ENCODE data around the gene KRT2.

Gene KRT2

DNA sequence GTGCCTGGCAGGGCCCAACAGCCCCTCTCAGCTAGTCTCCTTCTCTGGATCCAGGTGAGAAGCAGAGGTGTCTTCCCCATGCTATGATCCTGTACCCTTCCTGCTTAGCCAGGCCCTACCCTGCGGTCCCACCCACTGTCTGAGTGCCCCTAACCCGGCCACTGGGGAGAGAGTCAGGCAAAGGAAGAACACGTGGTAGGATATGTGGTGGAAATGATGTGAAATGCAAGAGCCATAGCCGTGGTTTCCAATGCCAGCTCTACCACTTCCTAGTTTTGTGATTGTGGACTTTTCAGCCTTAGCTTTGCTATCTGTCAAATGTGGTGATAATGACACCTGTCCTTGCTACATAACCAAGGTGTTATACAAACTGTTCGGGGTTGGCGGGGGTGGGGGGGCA lies 15.8 kb downstream of the KRT2 start:
- DNase-seq, result no peak

DNA sequence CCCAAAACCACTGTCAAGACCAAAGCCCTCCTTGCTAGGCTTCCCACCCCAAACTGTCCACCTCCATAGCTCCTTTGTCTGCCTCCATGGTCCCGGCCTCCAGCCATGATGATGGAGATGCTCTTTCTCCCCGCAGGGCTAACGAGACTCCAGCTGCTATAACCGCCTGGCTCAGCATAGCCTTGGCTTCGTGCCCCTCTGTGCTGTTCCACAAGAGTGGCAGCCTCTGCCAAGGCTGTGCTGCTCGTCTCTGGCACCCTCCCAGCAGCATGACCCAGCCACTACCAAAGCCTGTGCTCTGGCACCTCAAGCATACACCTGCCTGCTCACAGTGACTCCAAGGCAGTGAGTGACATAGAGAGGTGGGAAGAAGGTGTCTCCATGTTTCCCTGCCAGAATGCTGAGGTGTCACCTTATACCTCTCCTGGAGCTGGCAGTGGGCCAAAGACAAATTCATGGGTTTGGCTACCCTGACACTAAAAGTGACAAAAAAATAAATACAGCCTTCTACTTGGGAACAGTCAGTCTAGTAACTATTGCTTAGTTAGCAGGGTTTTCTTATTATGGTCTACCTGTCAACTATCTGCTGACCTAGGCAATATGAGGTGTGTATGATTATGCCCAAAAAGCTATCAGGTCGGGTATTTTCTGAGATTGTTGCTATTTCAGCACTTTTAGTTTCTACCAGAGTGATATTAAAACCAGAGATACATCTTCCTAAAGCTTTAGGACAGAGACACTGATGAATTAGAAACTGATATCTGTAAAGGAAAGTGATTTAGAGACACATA lies 17.6 kb downstream of the KRT2 start:
- DNase-seq, result no peak

DNA sequence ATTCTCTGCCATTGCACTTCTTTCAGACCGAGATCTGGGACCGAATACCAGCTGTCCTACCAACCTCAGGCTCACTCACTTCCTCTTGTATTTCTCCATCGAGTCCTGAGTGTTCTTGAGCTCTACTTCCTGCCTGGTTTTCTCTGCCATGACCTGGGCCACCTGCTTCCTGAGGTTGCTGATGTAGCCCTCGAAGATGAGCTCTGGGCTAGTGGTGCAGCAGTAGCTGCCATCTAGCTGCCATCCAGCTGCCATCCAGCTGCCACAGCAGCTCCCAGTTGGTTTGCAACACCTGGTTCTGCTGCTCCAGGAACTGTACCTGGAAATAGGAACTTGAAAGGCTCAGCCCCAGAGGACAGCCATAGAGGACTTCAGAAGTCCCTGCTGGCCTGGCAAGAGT lies 18.6 kb downstream of the KRT2 start:
- no peak for DNase-seq

DNA sequence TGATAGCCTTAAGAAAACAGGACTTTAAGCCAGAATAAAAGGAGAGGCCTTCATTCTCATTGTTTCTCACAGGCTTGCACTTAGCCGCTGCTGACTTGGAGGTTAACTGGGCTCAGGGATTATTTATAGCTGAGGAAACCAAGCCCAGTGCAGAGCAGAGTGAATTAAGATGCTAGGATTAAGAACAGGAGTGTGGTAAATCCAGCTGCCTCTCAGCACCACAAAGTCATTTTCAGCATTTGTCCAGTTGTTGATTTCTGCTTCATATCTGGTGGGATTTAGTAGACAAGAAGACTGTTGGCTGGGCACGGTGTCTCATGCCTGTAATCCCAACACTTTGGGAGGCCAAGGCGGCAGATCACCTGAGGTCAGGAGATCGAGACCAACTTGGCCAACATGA lies 19.4 kb downstream of the KRT2 start:
- DNase-seq, result no peak

DNA sequence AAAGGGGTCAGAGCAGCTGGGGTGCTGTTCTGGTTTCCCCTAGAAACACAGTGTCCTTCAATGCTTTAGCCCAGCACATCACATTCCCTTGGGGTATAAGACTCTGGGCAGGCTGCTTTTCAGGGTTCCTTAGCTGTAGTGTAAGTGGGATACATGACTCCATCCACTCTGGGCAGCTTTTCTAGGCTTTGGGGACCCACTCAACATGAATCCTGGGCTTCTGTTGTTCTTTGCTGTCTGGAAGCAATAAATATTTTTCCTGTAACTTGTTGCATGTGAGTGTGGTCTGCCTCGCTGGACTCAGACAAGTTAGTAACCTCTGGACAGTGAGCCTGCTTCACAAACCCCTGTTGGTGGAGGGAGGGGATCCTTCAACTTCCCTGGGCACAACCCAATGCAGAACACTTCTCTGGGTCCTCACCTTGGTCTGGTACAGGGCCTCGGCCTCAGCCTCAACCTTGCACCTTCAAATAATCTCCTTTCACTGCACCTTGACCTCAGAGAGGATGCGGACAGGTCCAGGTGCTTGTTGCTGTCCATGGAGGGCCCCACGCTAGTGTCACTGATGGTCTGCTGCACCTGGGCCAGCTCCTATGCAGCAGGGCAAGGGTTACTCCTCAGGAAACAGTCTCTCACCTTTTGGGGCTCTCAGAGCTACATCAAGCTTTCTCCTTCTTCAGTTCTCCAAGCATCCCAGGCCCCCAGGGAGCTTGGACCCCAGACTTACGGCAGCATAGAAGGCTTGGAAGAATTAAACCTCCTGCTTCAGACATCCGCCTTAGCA lies 20.1 kb downstream of the KRT2 start:
- DNase-seq, result no peak

DNA sequence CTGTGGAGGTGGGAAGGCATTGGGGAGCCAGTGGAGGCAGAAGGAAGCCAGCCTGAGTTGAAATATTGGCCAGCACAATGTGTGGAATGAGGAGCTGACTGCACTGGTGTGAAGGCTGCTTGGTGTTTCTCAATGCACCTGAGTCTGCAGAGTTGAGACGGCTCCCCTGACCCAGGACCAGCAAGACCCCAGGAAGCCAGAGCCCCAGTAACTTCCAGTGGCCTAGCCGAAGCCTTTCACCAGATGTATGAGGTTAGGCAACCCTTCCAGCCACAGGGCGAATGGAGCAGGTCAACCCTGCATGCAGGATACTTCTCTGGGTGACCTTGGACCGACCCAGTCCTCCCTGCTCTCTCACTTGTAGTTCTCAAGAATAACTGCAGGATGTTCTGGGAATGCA lies 20.7 kb downstream of the KRT2 start:
- DNase-seq, result no peak

DNA sequence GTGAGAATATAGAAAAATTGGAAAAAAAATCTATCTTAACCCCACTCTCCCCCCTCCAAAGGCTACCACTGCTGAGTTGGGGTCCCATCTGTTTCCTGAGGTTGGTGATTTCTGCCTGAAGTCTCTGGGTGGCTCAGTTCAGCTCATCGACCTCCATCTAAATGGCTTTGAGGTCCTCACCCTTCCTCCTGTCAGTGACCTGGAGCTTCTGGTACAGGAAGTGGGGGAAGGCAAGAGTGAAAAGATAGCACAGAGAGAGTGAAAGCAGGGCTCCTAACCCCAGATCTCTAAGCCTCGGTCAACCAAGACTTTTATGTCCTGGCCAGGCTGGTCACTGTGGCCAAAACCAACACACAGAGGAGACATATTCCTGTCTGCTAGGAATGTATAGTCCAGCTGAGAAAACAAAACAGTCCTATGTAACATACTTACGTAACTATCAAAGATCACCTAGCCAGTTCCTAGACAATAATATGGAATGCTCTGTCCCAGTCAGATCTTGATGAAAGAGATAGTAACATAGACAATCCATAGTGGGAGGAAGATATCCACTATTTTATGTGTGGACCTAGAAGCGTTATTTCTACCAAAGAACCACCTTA lies 21.3 kb downstream of the KRT2 start:
- DNase-seq, result no peak

DNA sequence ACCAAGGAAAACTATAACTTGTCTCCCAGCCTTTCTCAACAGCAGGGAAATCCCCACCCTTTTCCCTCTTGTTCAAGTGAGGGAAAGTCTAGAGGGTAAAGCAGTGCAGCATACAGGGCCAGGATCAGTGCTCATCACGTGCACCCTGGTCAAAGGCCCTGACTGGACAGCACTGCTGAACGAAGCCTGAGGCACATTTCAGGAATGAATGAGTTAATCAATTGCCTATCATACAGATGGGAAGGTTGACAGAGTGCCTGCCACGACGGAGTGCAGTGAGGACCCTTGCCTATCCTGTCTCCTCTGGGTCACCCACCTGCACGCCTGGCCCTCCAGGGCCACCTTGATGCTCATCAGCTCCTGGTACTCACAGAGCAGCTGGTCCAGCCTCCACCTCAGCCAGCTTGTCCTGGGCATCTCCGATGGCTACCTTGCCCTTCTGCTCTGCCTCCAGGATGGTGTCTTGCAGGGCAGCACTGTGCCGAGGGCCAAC lies 22.0 kb downstream of the KRT2 start:
- no peak for DNase-seq

DNA sequence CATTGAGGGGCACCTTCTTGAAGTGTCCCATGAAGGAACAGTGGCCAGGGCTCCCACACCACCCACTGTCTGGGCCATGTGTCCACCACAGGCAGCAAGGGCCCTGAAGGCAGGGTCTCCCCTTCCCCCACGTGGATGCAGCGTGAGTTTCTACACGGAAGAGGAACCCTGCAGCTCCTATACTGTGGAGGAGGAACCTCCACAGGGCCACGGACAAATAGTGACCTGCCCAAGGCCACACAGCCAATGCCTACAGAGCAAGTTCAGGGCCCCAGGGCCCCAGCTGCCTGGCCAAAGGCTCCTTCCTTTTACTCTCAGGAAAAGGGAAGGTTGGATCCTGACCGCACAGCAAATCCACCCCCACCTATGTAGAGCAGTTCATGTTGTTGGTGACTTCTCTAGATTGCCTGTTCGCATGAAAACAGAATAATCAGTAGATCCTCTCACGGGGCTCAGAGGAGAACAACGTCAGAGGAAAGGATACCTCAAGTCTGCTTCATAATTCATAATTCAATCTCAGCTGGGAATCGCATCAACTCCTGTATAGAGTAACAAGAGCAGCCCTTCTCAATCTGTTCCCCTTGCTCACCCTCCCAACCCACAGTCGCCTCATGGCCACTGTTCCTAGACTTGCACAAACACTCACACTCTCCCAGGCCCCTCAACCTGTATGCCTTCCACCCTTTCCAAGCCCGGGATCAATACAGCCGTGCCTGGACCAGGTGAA lies 22.6 kb downstream of the KRT2 start:
- DNase-seq, result no peak

DNA sequence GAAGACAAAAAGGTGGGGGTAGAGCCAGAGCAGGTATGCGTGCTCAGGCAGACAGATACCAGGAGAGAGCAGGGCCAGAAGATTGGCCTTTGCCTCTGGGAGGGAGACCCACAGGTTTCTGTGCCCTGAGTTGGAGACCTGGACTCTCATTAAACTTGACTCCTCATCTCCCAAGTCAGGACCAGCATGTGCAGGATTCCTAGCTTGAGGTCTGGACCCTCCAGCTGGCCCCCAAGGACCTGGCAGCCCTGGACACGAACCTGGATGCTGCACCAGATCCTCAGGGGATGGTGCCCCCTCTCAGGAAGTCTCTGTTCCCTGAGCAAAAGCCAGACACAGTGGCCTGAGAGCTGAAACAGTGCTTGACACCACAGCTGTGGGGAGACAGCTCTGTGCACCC lies 23.2 kb downstream of the KRT2 start:
- DNase-seq, result no peak

DNA sequence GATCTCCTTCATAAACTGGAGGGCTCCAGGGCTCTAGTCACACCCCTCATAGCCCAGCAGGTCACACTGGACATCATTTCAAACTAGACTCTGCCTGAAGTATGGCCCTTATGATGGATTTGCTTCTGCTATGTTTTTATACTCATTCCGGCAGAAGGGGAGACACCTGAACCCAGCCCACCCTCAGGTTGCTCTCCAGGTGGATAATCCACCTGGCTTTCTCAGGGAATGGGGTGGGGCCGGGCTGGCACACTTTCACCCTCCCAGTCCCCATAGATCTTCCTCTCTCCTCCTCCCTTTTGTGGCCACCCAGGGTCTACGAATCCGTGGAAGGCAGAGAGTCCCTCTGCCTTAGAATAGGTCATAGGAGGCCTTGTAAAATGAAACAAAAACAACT lies 23.9 kb downstream of the KRT2 start:
- no peak for DNase-seq

DNA sequence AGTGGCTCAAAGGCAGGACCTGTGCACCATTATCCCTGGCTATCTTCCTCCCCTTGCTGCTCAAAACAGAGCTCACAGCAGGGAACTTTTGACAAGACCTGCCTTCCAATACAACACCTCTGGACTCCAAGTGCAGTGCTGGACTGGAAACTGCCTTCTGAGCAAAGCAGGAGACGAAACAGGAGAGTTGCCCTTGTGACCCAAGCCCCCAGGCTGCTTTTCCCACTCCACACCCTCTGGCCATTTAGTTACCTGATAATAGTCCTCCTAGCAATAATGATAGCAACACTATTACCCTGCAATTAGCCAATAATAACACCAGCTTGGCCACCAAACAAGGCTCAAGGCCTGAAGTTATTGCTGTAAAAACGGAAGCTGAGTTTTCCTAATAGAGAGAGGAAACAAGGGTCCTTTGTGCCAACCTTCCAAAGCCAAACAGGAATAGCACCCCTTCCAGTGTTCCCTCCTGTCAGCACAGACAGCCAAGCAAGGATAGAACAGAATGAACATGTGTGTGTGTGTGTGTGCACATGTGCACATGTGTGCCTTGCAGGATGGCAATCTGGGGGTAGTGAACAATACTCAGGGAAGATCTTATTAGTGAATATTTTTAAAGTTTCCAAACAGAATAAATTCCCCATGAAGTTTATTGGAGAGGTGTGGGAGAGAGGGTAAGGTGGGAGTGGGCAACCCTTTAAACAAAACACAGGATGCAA lies 24.5 kb downstream of the KRT2 start:
- no peak for DNase-seq

DNA sequence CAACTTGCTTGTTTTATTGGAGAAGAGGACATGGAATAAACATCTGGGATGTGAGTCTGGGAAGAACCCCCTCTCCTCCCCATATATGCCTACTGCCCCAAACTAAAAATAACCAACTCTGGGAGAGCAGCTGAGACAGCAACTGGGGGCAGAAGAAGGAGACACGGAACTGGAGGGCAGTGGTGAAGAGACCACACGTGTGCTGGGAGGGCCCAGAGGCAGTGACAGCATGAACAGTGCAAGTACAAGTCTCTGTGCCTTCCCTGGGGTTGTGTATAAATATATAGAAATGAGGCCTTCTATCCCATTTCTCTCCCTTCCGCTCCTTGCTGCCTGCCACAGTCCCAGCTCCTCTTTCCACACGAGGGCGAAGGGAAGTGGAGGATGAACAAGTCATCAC lies 29.7 kb downstream of the KRT2 start:
- DNase-seq, result no peak

DNA sequence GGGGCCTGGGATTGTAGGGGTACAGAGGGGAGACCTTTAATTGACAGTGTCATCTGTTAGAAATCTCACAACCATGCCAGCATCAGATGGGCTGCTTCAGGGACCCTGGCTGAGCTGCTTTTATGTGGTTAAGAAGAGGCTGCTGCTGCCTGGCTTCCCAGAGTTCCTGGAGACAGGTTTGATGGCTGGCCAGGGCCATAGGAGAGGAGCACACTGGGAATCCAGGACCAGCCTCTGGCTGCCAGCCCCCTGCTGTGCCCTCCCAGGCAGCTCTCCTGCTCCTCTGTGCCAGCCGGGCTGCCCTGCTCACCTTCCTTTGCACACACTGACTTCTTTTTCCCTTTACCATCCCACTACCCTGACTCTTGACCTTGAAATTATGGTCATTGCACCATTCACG lies 33.1 kb downstream of the KRT2 start:
- DNase-seq, result no peak

DNA sequence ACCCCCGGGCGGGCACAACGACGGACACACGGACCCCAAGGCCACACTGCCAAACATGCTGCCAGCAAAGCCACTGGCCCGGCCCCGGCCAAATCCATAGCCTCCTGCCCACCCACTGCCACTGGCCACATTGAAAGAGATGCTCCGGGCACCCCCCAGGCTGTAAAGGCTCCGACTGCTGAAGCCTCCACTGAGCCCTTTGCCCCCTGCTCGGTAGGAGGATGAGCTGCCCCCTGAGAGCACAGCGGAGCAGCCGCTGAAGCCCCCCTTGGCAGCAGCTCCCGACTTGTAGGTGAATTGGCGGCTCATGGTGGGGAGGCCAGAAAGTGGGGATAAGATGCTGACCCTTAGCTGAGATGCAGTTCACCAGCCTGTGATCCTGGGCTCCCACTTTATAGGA lies 33.8 kb downstream of the KRT2 start, which contains the start of gene KRT73:
Gene KRT73, minus strand, starts transcription at position 344 of the 400 bp plus-strand sequence. Its CDS starts 35 bp downstream, at position 309.
- DNase-seq, result no peak

DNA sequence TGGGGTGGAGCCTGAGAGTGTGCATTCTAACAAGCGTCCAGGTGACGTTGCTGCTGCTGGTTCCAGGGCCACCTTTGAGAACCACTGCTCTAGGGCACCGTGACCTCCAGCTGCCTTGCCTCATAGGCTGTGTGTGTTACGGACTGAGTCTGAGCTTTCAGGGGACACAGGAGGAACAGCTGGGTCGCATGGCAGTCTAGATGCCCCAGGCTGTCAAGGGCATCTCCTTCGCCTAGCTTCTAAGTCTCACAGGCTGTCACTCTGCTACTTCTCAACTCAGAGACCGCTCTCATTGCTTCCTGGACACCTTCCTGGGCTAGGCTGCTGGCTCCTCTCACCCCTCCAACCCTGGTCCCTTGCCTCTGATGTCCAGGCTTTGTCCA lies 34.6 kb downstream of the KRT2 start:
- DNase-seq, result no peak

DNA sequence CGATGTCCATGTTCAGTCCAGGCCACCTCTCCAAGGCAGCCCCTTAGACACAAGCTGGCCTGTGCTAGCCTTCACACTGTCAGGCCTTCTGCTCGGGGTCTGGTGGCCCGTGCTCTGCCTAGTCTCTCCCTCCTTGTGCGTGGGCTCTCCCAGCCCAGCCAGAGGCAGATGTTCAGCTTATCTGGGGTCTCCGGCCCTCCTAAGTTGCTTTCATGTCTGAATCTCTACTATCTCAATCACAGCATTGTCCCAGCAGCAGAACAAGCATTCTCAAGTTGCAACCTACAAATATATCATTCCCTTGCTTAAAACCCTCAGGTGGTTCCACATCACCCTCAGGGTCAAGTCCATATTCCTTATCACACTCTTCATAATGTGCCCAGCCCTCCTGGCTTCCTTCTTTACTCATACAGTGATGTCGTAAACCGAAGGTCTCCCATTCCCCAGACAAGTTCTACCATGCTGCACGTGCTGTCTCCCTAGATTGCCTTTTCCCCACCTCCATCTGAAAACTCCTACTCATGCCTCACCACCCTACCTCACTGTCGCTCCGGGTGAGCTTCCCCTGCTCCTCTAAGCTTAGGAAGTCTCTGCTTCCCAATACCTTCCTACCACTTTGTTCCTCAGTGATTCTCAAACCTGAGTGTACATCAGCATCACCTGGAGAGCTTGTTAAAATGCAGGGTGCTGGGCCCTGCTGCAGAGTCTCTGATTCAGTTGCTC lies 35.2 kb downstream of the KRT2 start:
- no peak for DNase-seq

DNA sequence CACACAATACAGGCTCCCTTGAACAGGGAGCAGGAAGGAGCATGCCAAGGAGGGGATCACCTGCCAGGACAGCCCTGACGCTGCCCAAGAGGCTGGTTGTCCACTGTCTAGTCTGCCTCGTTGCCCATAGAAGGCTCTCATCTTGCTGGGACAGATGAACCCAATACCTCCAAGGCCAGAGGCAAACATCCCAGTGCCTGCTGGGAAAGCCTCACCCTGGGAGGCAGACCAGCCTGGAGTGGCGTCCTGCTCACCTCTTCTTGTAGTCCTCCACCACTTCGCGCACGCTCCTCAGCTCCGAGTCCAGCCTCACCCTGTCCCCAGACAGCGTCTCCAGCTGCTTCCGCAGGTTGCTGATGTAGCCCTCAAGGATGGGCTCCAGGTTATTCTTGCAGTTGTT lies 36.1 kb downstream of the KRT2 start:
- no peak for DNase-seq

DNA sequence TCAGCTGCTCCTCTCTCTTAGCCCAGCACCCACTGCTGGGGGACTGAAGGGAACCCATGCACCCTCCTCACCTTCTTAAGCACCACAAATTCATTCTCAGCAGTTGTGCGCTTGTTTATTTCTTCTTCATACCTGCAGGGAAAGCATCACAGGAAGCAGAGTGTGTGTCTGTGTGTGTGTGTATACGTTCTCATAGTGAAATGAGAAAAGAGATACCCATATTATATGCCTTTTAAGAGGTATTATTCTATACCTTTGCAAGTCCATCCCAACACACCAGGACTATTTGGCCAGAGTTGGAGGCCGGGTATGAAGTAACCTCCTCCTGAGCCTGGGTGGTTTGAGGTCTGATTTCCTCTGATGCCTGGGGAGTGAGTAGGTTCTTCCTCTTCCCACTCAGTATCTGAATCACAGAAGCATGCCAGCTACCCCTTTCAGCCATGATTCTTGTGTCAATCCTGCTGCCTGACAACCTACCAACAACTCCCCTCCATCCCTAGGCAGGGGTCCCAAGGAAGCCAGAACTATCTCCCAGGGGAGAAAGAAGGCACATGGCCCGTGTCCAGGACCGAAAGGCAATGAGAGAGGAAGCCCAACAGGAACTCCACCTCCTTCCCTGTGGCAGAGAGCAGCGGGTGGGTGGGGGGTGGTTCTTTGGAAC lies 36.7 kb downstream of the KRT2 start:
- peak; percentile 6 for DNase-seq

DNA sequence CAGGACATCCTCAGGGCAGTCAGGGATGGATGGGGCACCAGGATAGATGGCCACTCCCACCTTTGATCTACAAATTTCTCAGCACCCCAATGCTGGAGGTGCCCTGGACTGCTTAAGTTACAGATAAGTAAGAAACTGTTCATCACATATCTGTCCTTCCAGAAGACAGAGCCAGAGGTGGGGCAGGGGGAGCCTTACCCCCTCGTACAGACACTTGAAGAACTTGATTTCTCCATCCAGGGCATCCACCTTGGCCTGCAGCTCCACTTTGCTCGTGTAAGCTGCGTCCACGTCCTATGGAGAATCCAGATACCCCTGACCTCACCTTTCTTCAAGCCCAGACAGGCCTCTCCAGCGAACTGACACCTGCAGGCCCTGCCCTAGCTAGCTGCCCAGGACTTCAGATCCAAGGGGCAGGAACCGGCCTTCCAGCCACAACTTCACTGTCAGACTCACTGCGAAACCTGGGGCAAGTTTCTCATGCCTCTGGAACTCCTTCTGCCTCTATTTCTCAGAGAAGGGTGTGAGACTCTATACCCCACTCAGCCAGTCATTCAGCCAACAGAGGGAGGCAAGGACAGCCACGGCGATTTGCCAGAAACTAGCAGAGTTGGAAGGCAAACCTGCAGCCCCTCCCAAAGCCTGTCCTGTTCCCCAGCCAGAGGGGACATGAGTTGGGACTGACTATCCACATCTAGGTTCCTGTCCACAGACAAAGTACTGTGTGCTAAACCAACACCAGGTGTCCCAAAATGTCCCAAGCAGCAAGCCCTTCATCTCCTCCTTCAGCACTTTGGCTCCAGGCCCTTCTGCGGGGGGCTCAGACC lies 37.4 kb downstream of the KRT2 start:
- no peak for DNase-seq

Measured in OCI-M1 (cell line).